ENCODE results near the gene AQP1.

DNA sequence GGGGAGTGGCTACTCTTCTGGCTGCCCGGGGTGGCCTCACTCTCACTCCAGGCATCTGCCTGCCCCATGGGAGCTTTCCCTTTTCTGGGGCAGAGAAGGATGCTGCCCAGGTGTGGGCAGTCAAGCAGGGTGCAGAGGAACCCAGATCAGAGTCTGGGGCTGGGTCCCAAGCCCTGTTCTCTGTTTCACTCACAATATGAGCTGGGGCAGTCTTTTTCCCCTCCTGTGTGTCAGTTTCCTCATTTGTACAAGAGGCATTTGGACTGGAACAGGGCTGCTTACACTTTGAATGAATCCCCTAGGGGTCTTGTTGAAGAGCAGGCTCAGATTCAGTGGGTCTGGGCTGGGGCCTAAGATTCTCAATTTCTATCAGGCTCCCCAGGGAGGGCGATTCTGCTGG lies 38.4 kb upstream of the AQP1 start:
- TF ChIP-seq, protein P1, sequence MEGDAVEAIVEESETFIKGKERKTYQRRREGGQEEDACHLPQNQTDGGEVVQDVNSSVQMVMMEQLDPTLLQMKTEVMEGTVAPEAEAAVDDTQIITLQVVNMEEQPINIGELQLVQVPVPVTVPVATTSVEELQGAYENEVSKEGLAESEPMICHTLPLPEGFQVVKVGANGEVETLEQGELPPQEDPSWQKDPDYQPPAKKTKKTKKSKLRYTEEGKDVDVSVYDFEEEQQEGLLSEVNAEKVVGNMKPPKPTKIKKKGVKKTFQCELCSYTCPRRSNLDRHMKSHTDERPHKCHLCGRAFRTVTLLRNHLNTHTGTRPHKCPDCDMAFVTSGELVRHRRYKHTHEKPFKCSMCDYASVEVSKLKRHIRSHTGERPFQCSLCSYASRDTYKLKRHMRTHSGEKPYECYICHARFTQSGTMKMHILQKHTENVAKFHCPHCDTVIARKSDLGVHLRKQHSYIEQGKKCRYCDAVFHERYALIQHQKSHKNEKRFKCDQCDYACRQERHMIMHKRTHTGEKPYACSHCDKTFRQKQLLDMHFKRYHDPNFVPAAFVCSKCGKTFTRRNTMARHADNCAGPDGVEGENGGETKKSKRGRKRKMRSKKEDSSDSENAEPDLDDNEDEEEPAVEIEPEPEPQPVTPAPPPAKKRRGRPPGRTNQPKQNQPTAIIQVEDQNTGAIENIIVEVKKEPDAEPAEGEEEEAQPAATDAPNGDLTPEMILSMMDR (IDR thresholded peaks at IDR 0.05; ENCODE audit: poor library complexity, severe bottlenecking) = no peak
- TF ChIP-seq EZH2 (IDR thresholded peaks at IDR 0.05; ENCODE audit: borderline replicate concordance, insufficient read depth, low read length, poor library complexity, severe bottlenecking) (no peak), POLR2AphosphoS5 (IDR thresholded peaks at IDR 0.05) (no peak), TAF1 (IDR thresholded peaks at IDR 0.05; ENCODE audit: low read depth) (no peak), MXI1 (conservative IDR thresholded peaks at IDR 0.05; ENCODE audit: poor library complexity, severe bottlenecking) (no peak), SMC3 (conservative IDR thresholded peaks at IDR 0.05; ENCODE audit: poor library complexity) (no peak), RAD21 (conservative IDR thresholded peaks at IDR 0.05) (no peak)
- TF ChIP-seq, protein P2, sequence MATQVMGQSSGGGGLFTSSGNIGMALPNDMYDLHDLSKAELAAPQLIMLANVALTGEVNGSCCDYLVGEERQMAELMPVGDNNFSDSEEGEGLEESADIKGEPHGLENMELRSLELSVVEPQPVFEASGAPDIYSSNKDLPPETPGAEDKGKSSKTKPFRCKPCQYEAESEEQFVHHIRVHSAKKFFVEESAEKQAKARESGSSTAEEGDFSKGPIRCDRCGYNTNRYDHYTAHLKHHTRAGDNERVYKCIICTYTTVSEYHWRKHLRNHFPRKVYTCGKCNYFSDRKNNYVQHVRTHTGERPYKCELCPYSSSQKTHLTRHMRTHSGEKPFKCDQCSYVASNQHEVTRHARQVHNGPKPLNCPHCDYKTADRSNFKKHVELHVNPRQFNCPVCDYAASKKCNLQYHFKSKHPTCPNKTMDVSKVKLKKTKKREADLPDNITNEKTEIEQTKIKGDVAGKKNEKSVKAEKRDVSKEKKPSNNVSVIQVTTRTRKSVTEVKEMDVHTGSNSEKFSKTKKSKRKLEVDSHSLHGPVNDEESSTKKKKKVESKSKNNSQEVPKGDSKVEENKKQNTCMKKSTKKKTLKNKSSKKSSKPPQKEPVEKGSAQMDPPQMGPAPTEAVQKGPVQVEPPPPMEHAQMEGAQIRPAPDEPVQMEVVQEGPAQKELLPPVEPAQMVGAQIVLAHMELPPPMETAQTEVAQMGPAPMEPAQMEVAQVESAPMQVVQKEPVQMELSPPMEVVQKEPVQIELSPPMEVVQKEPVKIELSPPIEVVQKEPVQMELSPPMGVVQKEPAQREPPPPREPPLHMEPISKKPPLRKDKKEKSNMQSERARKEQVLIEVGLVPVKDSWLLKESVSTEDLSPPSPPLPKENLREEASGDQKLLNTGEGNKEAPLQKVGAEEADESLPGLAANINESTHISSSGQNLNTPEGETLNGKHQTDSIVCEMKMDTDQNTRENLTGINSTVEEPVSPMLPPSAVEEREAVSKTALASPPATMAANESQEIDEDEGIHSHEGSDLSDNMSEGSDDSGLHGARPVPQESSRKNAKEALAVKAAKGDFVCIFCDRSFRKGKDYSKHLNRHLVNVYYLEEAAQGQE (IDR thresholded peaks at IDR 0.05; ENCODE audit: borderline replicate concordance) = no peak
